AG04449 (cell line): ENCODE results near the gene DENND1A.
"Not testable (repeated sequence)": the region's sequence is repeated elsewhere in the genome, so short reads cannot be mapped to it uniquely, and the experiment has no call there.

Experiments
- CTCF ChIA-PET: fragments of 350-600 bp; formaldehyde crosslinking; extraction: SDS; loops from one replicate; lab custom pipeline; 2021; ENCODE audit warnings: antibody characterized with exemption; lab: Yijun Ruan, JAX
- POLR2A ChIA-PET: fragments of 400-600, 350-600 bp; formaldehyde crosslinking; extraction: SDS; loops from one replicate; lab custom pipeline; 2020; ENCODE audit warnings: antibody characterized with exemption, inconsistent platforms; lab: Yijun Ruan, JAX
- DNase-seq: peaks from one replicate; pipeline ENCODE4 v3.0.0-alpha.2; 2010; ENCODE audit warnings: low read depth, low spot score
- H3K4me3 ChIP-seq: 2 replicates; pipeline ENCODE4 v1.5.1; 2011; ENCODE audit warnings: low read depth, mild to moderate bottlenecking, control low read depth, low read length
- CTCF ChIP-seq: IDR thresholded peaks from one replicate; pipeline ENCODE4 v1.5.1; 2011; ENCODE audit warnings: mild to moderate bottlenecking, moderate library complexity, low read length, control low read depth, inconsistent platforms; ENCODE audit not compliant: insufficient read depth; ENCODE audit errors: missing control alignments

Gene DENND1A

DNA sequence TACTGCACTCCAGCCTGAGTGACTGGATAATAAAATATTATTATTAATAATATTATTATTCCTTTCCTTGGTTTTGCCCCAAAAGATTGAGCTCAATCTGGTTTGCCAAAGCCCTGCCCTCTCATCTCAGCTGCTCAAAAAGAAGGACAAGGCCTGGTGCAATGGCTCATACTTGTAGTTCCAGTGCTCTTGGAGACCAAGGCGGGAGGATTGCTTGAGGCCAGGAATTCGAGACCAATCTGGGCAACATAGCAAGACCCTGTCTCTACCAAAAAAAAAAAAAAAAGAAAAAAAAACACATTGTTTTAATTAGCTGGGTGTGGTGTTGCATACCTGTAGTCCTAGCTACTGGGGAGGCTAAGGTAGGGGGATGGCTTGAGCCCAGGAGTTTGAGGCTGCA, 13.7 kb upstream of the DENND1A start:
- TF ChIP-seq CTCF, result no peak
- ChIA-PET POLR2A (no interaction called here), CTCF (no interaction called here)
- DNase-seq, result no peak
- no peak overlapping the region for H3K4me3 ChIP-seq

DNA sequence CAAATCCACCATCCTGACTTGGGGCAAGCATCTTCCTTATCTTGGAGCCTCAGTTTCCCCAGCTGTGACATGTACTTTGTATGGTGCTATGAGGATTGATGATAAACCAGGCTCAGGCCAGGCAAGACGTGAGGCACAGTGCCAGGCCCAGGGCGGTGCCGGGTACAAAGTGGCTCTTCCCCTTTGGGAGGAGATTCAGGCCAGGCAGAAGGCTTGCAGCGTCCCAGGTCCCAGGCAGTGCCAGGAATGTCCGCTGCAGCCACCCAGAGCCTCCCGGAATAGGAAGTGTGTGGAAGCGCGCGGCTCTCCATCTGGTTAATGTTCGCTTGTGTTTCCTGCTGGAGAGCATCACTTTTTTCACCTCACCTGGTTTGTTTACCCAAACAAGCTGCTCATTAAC, 12.6 kb upstream of the DENND1A start:
- POLR2A ChIA-PET, result no interaction called here
- DNase-seq, result no peak
- TF ChIP-seq CTCF, result no peak
- CTCF ChIA-PET, result no interaction called here
- no peak overlapping the region for H3K4me3 ChIP-seq

DNA sequence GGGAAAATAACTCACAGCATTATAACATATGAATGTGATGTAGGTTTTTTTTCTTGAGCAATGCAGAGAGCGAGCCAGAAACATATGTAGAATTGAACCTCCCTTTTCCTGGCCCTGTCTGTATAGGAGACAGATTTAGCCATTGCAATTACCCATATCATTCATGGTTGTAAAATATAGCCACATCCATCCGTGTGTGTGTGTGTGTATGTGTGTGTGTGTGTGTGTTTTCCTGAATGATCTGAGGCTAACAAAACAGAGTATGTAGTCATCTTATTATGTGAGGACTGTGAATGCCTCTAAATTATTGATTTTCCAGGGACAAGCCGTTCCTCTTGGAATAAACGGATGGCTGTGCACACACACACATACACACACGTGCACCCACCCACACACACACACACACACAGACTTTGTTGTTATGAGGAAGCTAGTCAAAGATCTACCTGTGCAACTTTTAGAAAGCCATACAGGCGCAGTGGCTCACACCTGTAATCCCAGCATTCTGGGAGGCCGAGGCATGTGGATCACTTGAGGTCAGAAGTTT, 11.7 kb upstream of the DENND1A start:
- no peak for DNase-seq

DNA sequence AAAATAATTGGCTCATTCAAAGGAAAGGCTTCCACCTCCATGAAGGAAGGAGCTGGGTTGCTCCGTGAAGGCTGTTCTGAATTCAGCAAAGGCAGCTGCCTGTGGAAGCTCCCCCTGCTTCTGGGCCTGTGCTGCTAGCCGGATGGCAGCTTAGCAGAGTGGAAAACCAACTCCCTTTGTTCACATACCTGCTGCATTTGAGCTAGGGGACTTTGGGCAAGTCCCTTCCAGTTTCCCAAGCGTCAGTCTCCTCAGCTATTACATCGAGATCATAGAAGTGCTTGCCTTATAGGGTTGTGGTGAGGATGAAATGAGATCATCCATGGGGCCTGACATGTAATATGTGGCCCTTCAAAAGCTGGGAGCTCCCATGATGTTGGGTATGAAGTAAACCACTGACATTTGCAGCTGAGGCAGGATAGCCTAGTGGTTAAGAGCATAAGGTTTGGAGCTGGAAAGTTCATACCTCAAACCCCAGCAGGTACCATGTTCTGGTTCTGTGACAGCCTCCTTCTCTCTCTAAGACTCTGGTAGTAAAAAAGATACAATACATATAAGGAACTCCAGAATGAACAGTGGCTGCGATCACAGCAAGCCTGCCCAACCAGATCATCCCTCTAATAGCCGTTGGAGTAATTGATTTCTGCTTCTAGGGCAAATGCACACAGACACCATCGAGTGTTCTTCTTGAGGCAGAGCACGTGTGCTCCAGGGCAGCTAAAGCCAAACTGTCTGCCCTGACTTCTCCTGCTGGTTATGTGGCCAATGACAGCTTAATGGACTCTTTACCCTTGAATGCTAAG, 11.0 kb upstream of the DENND1A start:
- CTCF ChIA-PET, result interaction anchor here (0.9 kb wide), 1 partner anchor 126 kb away, joined by 3 read pairs; no protein-coding TSS in a partner anchor
- POLR2A ChIA-PET, result no interaction called here
- no peak overlapping the region for H3K4me3 ChIP-seq
- no peak for DNase-seq
- peak; percentile 12 for TF ChIP-seq CTCF

More for the DNA sequence above, 11.7 kb upstream of the DENND1A start:
- H3K4me3 ChIP-seq, result no peak overlapping the region
- ChIA-PET CTCF (no interaction called here), POLR2A (no interaction called here)
- no peak for TF ChIP-seq CTCF

- TF ChIP-seq CTCF, result no peak
- no peak overlapping the region for H3K4me3 ChIP-seq
- CTCF ChIA-PET, result no interaction called here
- POLR2A ChIA-PET, result interaction anchor here (0.6 kb wide), 1 partner anchor 17 kb away, joined by 3 read pairs; no protein-coding TSS in a partner anchor
- DNase-seq, result no peak
These were observed 8.5 kb upstream of the DENND1A start for GRCh38 chr9:123938401-123938800.

DNA sequence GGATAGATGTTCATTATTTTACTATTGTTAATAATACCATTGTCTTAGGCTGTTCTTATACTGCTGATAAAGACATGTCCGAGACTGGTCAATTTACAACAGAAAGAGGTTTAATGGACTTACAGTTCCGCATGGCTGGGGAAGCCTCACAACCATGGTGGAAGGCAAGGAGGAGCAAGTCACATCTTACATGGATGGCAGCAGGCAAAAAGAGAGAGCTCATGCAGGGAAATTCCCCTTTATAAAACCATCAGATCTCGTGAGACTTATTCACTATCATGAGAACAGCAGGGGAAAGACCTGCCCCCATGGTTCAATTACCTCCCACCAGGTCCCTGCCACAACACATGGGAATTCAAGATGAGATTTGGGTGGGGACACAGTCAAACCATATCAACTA, 6.6 kb upstream of the DENND1A start:
- DNase-seq, H3K4me3 ChIP-seq, CTCF ChIA-PET, POLR2A ChIA-PET: not testable (repeated sequence)
